Measurements from ENCODE around the gene SLCO4A1.

SLCO4A1 gene

DNA sequence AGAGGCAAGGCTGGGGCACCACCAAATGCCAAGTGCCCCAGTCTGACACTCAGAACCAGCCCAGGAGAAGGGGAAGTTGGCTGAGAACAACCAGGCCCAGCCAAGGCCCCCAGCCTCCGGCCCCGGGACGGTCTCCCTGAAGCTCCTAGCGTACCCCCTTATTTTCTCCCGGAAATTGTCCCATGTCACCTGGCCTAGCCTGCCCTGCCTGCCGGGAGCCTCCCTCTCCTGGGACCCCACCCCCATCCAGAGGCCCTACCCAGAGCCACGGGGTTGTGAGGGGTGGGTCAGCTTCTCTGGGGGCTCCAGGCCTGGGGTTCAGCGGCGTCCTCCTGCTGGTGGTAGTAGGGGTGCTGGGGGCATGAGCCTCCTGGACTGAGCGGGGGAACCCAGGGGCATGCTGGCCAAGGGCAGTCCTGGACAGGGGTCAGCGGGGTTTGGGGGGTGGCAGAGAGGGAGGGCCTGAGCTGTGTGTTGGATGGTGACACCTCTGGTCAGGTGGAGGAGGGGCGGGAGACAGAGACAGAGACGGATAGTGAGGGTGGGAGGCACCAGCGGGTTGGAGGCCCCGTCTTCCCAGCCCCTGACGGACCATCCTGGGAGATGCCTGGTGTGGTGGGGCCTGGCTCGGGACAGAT is 7.9 kb upstream of the SLCO4A1 start:
- H3K36me3 ChIP-seq (ENCODE audit: control insufficient read depth in 1 of 2, insufficient read depth in 2 of 2, low read depth in 1 of 2, low read length in 2 of 2): no peaks in the 10 kb centered on the region
- no peak overlapping the region for H3K27ac ChIP-seq (ENCODE audit: low read length, poor library complexity, severe bottlenecking)
- peaks cover 38% of the 10 kb centered on the region for H3K4me1 ChIP-seq (ENCODE audit: control insufficient read depth, insufficient read depth, low read depth, low read length)
- H3K9ac ChIP-seq (ENCODE audit: low read length): no peak overlapping the region
- peaks cover 0 to 68% of the 10 kb centered on the region in 2 experiments for H3K27me3 ChIP-seq (ENCODE audit: control insufficient read depth in 1 of 2, insufficient read depth in 1 of 2, low read length in 2 of 2)
- no peak for DNase-seq
- no peak overlapping the region for H4K91ac ChIP-seq (ENCODE audit: low read length)
- H2AK5ac ChIP-seq (ENCODE audit: low read length, severe bottlenecking): no peak overlapping the region
- no peak overlapping the region for H3K4me2 ChIP-seq (ENCODE audit: low read length, poor library complexity, severe bottlenecking)
- H3K4ac ChIP-seq (ENCODE audit: low read depth in 1 of 2, low read length in 2 of 2): no peak overlapping the region
- WGBS: 86% methylated on average over 15 of the region's 17 CpGs
- no peaks in the 10 kb centered on the region for H3K79me1 ChIP-seq (replicated peaks; ENCODE audit: low read length, poor library complexity, severe bottlenecking)
- no peaks in the 10 kb centered on the region for H3K9me3 ChIP-seq (ENCODE audit: control insufficient read depth, low read length)
- H2AFZ ChIP-seq (ENCODE audit: low read depth, low read length): no peak overlapping the region
- H4K8ac ChIP-seq (ENCODE audit: low read length): no peak overlapping the region
- H2BK15ac ChIP-seq (ENCODE audit: low read depth, poor library complexity, severe bottlenecking): no peak overlapping the region
- H3K18ac ChIP-seq (ENCODE audit: low read depth in 1 of 2, low read length in 2 of 2): peak overlapping the region in 1 of 2 experiments; percentile 22
- no peak overlapping the region for H3K23ac ChIP-seq (ENCODE audit: low read length in 2 of 2)
- no peak overlapping the region for H2BK12ac ChIP-seq (ENCODE audit: low read length in 2 of 2)
- no peak overlapping the region for H2BK120ac ChIP-seq (ENCODE audit: low read depth, low read length)
- no peak overlapping the region for H3K4me3 ChIP-seq (ENCODE audit: insufficient read depth in 1 of 2, low read depth in 1 of 2, low read length in 2 of 2)
- H3K14ac ChIP-seq (ENCODE audit: low read length in 2 of 2): no peak overlapping the region
- no peak overlapping the region for H2BK5ac ChIP-seq (ENCODE audit: low read depth, low read length, poor library complexity, severe bottlenecking)

GRCh38 chr20:62635232-62635631 is 7.1 kb upstream of the SLCO4A1 start:
- Histone ChIP-seq H2AK5ac (ENCODE audit: low read length, severe bottlenecking) (no peak overlapping the region), H4K8ac (ENCODE audit: low read length) (no peak overlapping the region), H3K36me3 (ENCODE audit: control insufficient read depth in 1 of 2, insufficient read depth in 2 of 2, low read depth in 1 of 2, low read length in 2 of 2) (no peaks in the 10 kb centered on the region), H3K4me1 (ENCODE audit: control insufficient read depth, insufficient read depth, low read depth, low read length) (peaks cover 35% of the 10 kb centered on the region), H3K18ac (ENCODE audit: low read depth in 1 of 2, low read length in 2 of 2) (no peak overlapping the region), H3K27ac (ENCODE audit: low read length, poor library complexity, severe bottlenecking) (no peak overlapping the region), H4K91ac (ENCODE audit: low read length) (no peak overlapping the region), H3K9me3 (ENCODE audit: control insufficient read depth, low read length) (no peaks in the 10 kb centered on the region), H2AFZ (ENCODE audit: low read depth, low read length) (no peak overlapping the region), H2BK5ac (ENCODE audit: low read depth, low read length, poor library complexity, severe bottlenecking) (no peak overlapping the region), H3K4me3 (ENCODE audit: insufficient read depth in 1 of 2, low read depth in 1 of 2, low read length in 2 of 2) (no peak overlapping the region), H3K9ac (ENCODE audit: low read length) (no peak overlapping the region), H3K27me3 (ENCODE audit: control insufficient read depth in 1 of 2, insufficient read depth in 1 of 2, low read length in 2 of 2) (peaks cover 0 to 70% of the 10 kb centered on the region in 2 experiments), H3K4ac (ENCODE audit: low read depth in 1 of 2, low read length in 2 of 2) (no peak overlapping the region), H2BK15ac (ENCODE audit: low read depth, poor library complexity, severe bottlenecking) (no peak overlapping the region), H3K79me1 (replicated peaks; ENCODE audit: low read length, poor library complexity, severe bottlenecking) (no peaks in the 10 kb centered on the region), H2BK12ac (ENCODE audit: low read length in 2 of 2) (no peak overlapping the region), H3K4me2 (ENCODE audit: low read length, poor library complexity, severe bottlenecking) (no peak overlapping the region), H3K14ac (ENCODE audit: low read length in 2 of 2) (no peak overlapping the region), H2BK120ac (ENCODE audit: low read depth, low read length) (no peak overlapping the region), H3K23ac (ENCODE audit: low read length in 2 of 2) (no peak overlapping the region)
- no peak for DNase-seq
- 88% methylated on average over 15 of the region's 15 CpGs for WGBS

DNA sequence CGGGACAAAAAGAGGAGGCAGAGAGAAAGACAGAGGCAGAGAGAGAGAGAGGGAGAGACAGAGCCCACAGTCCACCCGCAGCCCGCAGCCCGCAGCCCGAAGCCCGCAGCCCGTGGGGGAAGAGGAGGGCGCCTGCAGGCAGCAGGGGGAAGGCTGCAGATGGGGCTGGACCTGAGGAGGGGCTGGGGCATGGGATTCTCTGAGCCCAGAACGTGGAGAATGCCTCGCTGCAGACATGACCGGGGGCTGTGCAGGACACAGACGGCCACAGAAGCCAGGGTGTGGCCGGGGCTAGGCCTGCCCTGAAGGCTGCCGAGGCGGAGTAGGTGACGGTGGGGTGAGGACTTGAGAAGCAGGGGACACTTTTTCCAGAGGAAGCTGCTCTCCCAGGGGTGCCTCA is 6.5 kb upstream of the SLCO4A1 start:
- H3K27me3 ChIP-seq (ENCODE audit: control insufficient read depth in 1 of 2, insufficient read depth in 1 of 2, low read length in 2 of 2): peaks cover 0 to 76% of the 10 kb centered on the region in 2 experiments
- H4K91ac ChIP-seq (ENCODE audit: low read length): no peak overlapping the region
- H2AFZ ChIP-seq (ENCODE audit: low read depth, low read length): no peak overlapping the region
- WGBS: 69% methylated on average over 16 of the region's 16 CpGs
- no peak overlapping the region for H3K4ac ChIP-seq (ENCODE audit: low read depth in 1 of 2, low read length in 2 of 2)
- H3K4me2 ChIP-seq (ENCODE audit: low read length, poor library complexity, severe bottlenecking): no peak overlapping the region
- H2BK12ac ChIP-seq (ENCODE audit: low read length in 2 of 2): no peak overlapping the region
- no peak overlapping the region for H2BK15ac ChIP-seq (ENCODE audit: low read depth, poor library complexity, severe bottlenecking)
- no peak overlapping the region for H3K23ac ChIP-seq (ENCODE audit: low read length in 2 of 2)
- no peak overlapping the region for H3K4me3 ChIP-seq (ENCODE audit: insufficient read depth in 1 of 2, low read depth in 1 of 2, low read length in 2 of 2)
- no peak overlapping the region for H4K8ac ChIP-seq (ENCODE audit: low read length)
- no peak overlapping the region for H3K9ac ChIP-seq (ENCODE audit: low read length)
- H3K36me3 ChIP-seq (ENCODE audit: control insufficient read depth in 1 of 2, insufficient read depth in 2 of 2, low read depth in 1 of 2, low read length in 2 of 2): no peaks in the 10 kb centered on the region
- no peak overlapping the region for H3K27ac ChIP-seq (ENCODE audit: low read length, poor library complexity, severe bottlenecking)
- H3K14ac ChIP-seq (ENCODE audit: low read length in 2 of 2): no peak overlapping the region
- H2BK5ac ChIP-seq (ENCODE audit: low read depth, low read length, poor library complexity, severe bottlenecking): no peak overlapping the region
- no peak overlapping the region for H3K18ac ChIP-seq (ENCODE audit: low read depth in 1 of 2, low read length in 2 of 2)
- DNase-seq: no peak
- no peaks in the 10 kb centered on the region for H3K9me3 ChIP-seq (ENCODE audit: control insufficient read depth, low read length)
- no peak overlapping the region for H2AK5ac ChIP-seq (ENCODE audit: low read length, severe bottlenecking)
- H3K4me1 ChIP-seq (ENCODE audit: control insufficient read depth, insufficient read depth, low read depth, low read length): peaks cover 33% of the 10 kb centered on the region
- H2BK120ac ChIP-seq (ENCODE audit: low read depth, low read length): no peak overlapping the region
- no peaks in the 10 kb centered on the region for H3K79me1 ChIP-seq (replicated peaks; ENCODE audit: low read length, poor library complexity, severe bottlenecking)

DNA sequence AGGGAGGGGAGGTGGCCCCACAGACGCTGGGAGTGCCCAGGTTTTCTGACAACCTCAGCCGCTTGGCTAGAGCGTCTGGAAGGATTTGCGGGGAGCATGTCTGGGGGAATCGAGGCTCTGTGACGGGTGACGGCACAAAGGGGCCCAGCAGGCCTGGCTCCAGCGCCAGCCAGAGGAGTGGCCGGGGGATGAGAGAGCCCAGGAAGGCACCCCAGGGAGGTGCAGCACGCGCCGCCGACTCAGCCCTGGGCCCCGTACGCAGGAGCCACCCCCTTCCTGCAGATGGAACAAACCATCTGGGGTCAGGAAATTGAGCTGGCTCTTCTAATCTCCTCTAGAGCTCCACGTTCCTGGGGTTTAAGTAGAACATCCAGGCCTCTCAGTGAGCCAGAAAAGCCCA is 5.9 kb upstream of the SLCO4A1 start:
- H2BK15ac ChIP-seq (ENCODE audit: low read depth, poor library complexity, severe bottlenecking): no peak overlapping the region
- H3K23ac ChIP-seq (ENCODE audit: low read length in 2 of 2): no peak overlapping the region
- no peaks in the 10 kb centered on the region for H3K9me3 ChIP-seq (ENCODE audit: control insufficient read depth, low read length)
- DNase-seq: no peak
- H3K4me3 ChIP-seq (ENCODE audit: insufficient read depth in 1 of 2, low read depth in 1 of 2, low read length in 2 of 2): no peak overlapping the region
- no peak overlapping the region for H3K18ac ChIP-seq (ENCODE audit: low read depth in 1 of 2, low read length in 2 of 2)
- no peak overlapping the region for H3K14ac ChIP-seq (ENCODE audit: low read length in 2 of 2)
- no peak overlapping the region for H3K9ac ChIP-seq (ENCODE audit: low read length)
- no peaks in the 10 kb centered on the region for H3K36me3 ChIP-seq (ENCODE audit: control insufficient read depth in 1 of 2, insufficient read depth in 2 of 2, low read depth in 1 of 2, low read length in 2 of 2)
- H4K91ac ChIP-seq (ENCODE audit: low read length): no peak overlapping the region
- no peak overlapping the region for H4K8ac ChIP-seq (ENCODE audit: low read length)
- H2BK5ac ChIP-seq (ENCODE audit: low read depth, low read length, poor library complexity, severe bottlenecking): no peak overlapping the region
- H3K27me3 ChIP-seq (ENCODE audit: control insufficient read depth in 1 of 2, insufficient read depth in 1 of 2, low read length in 2 of 2): peaks cover 0 to 82% of the 10 kb centered on the region in 2 experiments
- no peak overlapping the region for H2AK5ac ChIP-seq (ENCODE audit: low read length, severe bottlenecking)
- no peak overlapping the region for H3K27ac ChIP-seq (ENCODE audit: low read length, poor library complexity, severe bottlenecking)
- no peaks in the 10 kb centered on the region for H3K79me1 ChIP-seq (replicated peaks; ENCODE audit: low read length, poor library complexity, severe bottlenecking)
- no peak overlapping the region for H2AFZ ChIP-seq (ENCODE audit: low read depth, low read length)
- H3K4me1 ChIP-seq (ENCODE audit: control insufficient read depth, insufficient read depth, low read depth, low read length): peaks cover 31% of the 10 kb centered on the region
- H3K4me2 ChIP-seq (ENCODE audit: low read length, poor library complexity, severe bottlenecking): no peak overlapping the region
- H2BK12ac ChIP-seq (ENCODE audit: low read length in 2 of 2): no peak overlapping the region
- no peak overlapping the region for H3K4ac ChIP-seq (ENCODE audit: low read depth in 1 of 2, low read length in 2 of 2)
- no peak overlapping the region for H2BK120ac ChIP-seq (ENCODE audit: low read depth, low read length)
- WGBS: 68% methylated on average over 16 of the region's 16 CpGs

Measured in mesenchymal stem cell (in vitro differentiated cells and primary cell).